Heart left ventricle (tissue), 13 donors: ENCODE data around the gene LGALS9.

ENCODE experiments used
- CTCF ChIP-seq, 12 donors: fragments of 200-600 bp; sonication (generic) in 4 of 12; IDR thresholded peaks; one replicate each; pipeline versions ENCODE4 v1.5.0 to v1.8.0; 2018 to 2022; ENCODE audit warnings: antibody characterized with exemption in 12 of 12, mild to moderate bottlenecking in 5 of 12
- POLR2A ChIP-seq, 2 donors: fragments of 450-650 bp; IDR thresholded peaks; one replicate each; pipeline ENCODE4 v1.6.1; 2017; ENCODE audit warnings: antibody characterized with exemption in 2 of 2, mild to moderate bottlenecking in 2 of 2, moderate library complexity in 2 of 2
- donor health status: ischemic (EF 13 %, LVEDD 7.1; RV severe dilation, severe dysfunction).
- donor health status: DM: no; HTN: yes; CAD: no.
- donor health status: DM: no; HTN: no; CAD: no.
- donor health status: ischemic (EF 25% LVEDD 6.9; RV normal size, moderate dysfunction).
- donor health status: ischemic (EF 25% LVEDD 5.7; RV mildly dilated, moderate dysfunction).
- donor health status: ischemic (EF 35%, LVEDD 5.7; RV mildly dilated, moderate dysfunction).
- donor health status: nonischemic (EF 11% LVEDD 7.7; RV severe dilation, severe dysfunction).
- donor health status: DM: yes; HTN: yes; CAD: no.
- donor health status: PGD.
- donor health status: ischemic (EF 29% LVEDD 5.4; RV normal size, mild dysfunction).
- donor health status: nonischemic (EF 23%, LVEDD 6.1; RV moderate dilation, normal function).

DNA sequence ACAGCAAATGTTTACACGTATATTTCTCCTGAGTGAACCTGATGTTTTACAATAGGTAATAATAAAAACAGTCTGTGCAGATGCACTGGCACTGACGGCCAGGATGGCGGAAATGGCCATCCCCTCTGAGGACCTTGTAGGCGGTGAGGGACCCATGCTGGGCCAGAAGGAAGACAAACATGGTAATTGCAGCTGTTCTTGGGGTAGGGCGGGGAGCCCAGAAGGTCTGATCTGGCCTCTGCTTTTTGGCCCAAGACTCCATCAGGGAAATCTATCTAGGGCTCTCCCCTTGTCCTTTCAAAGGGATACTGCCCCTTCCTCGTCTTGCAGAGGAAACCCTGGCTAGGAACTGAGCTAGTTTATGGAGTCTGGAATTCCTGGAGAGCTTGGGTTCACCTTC, 7.4 kb upstream of the LGALS9 start:
- no peak for TF ChIP-seq CTCF (IDR thresholded peaks at IDR 0.05)
- TF ChIP-seq POLR2A (IDR thresholded peaks at IDR 0.05) = no peak
